Memory B cell (primary cell): ENCODE results near the gene LATS1.

Source experiments
- ATAC-seq: fragments of 150-1000 bp; cut with Tn5 transposase; 2 replicates; pipeline ENCODE4 v1.10.0; 2021; ENCODE audit warnings: low read depth, mild to moderate bottlenecking, moderate library complexity
- DNase-seq, 2 donors: peaks; one replicate each; pipeline ENCODE4 v3.0.0; 2022; ENCODE audit warnings: low spot score in 2 of 2
- H3K27ac Mint-ChIP-seq: one replicate; pipeline ENCODE4 v1.8.0; 2022; ENCODE audit warnings: mild to moderate bottlenecking, moderate library complexity, mixed read lengths
- H3K27me3 Mint-ChIP-seq: one replicate; pipeline ENCODE4 v1.8.0; 2022; ENCODE audit warnings: mixed read lengths
- H3K36me3 Mint-ChIP-seq: one replicate; pipeline ENCODE4 v1.8.0; 2022; ENCODE audit warnings: mild to moderate bottlenecking, mixed read lengths
- H3K4me1 Mint-ChIP-seq: one replicate; pipeline ENCODE4 v1.8.0; 2022; ENCODE audit warnings: mixed read lengths
- H3K4me3 Mint-ChIP-seq: one replicate; pipeline ENCODE4 v1.8.0; 2022; ENCODE audit warnings: mild to moderate bottlenecking, moderate library complexity, mixed read lengths
- H3K9me3 Mint-ChIP-seq: one replicate; pipeline ENCODE4 v1.8.0; 2022; ENCODE audit warnings: mixed read lengths

Gene LATS1

GRCh38 chr6:149660028-149660427 lies 57.9 kb downstream of the LATS1 start:
- Mint-ChIP-seq H3K9me3 (no peaks in the 10 kb centered on the region), H3K4me1 (no peaks in the 10 kb centered on the region), H3K4me3 (no peak overlapping the region), H3K36me3 (peaks cover 18% of the 10 kb centered on the region), H3K27ac (no peak overlapping the region), H3K27me3 (no peaks in the 10 kb centered on the region)
- DNase-seq (no peak), ATAC-seq (no peak)

DNA sequence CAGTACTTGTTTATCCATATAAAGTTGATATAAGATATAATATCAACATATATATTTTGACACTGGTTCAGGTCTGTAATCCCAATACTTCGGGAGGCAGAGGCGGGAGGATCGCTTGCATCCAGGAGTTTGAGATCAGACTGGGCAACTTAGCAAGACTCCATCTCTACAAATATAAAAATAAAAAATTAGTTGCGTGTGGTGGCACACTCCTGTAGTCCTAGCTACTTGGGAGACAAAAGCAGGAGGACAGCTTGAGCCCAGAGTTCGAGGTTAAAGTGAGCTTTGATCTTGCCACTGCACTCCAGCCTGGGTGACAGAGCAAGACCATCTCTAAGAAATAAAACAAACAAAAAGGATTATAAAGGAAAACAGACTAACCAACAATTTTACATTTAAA lies 60.5 kb downstream of the LATS1 start:
- Mint-ChIP-seq H3K9me3 (no peaks in the 10 kb centered on the region), H3K4me3 (no peak overlapping the region), H3K27ac (no peak overlapping the region), H3K27me3 (no peaks in the 10 kb centered on the region), H3K4me1 (no peaks in the 10 kb centered on the region), H3K36me3 (peaks cover 14% of the 10 kb centered on the region)
- ATAC-seq, result no peak
- DNase-seq, result no peak

DNA sequence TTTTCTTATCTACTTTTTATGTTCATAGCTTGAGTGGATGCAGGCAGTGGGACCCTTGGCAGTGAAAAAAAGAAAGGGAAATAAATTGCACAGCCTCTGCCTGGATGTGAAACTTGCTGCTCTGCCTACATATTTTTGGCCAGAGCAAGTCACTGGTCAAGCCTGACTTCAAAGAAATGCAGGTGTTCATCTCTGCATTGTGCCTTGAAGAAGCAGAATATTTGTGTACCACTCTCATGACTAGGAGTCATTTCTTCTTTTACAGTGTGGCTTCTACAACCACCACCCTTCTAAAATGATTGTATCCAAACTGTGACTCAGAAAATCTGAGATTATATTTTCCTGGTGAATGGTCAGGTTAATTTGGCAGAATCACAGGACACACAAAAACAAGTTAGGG lies 66.8 kb downstream of the LATS1 start:
- H3K27me3 Mint-ChIP-seq, result no peaks in the 10 kb centered on the region
- H3K27ac Mint-ChIP-seq, result peak overlapping the region; percentile 6
- no peak overlapping the region for H3K4me3 Mint-ChIP-seq
- no peak for DNase-seq
- H3K36me3 Mint-ChIP-seq, result peaks cover 2% of the 10 kb centered on the region
- H3K9me3 Mint-ChIP-seq, result no peaks in the 10 kb centered on the region
- peaks cover 12% of the 10 kb centered on the region for H3K4me1 Mint-ChIP-seq
- ATAC-seq, result no peak

DNA sequence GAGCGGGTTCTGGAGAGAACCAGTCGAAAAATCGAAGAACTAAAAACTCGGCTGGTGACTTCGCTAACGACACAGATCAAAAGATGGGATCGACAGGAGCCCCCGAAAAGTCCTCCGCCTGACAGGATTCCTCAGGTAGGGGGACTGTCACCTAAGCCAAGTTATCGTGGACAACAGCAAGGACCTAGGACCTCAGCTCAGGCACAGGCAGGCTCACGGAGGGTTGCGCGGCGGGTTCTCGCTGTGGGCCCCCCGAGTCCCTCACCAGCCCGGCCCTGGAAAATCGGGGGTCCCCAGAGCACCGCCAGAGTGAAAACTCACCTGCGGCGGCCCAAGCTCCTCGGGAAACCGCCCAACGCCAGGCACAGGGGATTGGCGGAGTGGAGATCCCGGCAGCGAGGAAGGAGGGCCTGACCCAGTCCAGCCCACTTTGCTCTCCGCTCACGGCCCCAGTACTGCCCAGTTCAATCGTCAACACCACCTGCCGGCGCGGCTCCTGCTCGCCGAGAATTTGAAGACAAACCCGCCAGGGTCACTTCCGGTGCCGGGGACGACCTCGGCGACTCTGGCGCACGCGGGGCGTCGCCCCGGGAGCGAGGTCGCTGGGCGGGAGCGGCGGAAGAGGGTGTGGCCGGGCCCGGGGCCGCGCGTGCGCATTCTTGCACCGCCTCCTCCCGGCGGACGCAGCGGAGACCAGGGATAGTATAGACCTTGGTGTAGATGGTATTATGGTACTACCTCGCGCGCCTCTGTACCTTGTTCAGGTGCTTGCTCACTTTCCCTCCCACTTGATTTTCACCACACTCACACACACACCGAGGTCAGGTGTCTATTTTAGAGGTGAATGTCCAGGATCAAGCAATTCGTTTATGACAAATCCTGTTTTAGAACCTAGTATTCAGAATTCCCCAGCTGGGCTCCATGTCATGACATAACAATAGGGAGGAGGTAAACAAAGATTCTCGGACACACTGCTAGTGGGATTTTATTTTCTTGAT lies 69.5 kb downstream of the LATS1 start, which contains the start of gene KATNA1:
KATNA1 (minus strand) TSS at position 567 of the 998 bp plus-strand sequence. CDS start 10,167 bp downstream, outside the sequence.
- peak; percentile 93 for ATAC-seq
- peak; percentile 73 to 77 for DNase-seq
- Mint-ChIP-seq H3K4me1 (peaks cover 12% of the 10 kb centered on the region), H3K9me3 (no peaks in the 10 kb centered on the region), H3K4me3 (peak within 1 kb of the TSS; percentile 96), H3K36me3 (no peaks in the 10 kb centered on the region), H3K27me3 (no peaks in the 10 kb centered on the region), H3K27ac (peak within 1 kb of the TSS; percentile 83)

DNA sequence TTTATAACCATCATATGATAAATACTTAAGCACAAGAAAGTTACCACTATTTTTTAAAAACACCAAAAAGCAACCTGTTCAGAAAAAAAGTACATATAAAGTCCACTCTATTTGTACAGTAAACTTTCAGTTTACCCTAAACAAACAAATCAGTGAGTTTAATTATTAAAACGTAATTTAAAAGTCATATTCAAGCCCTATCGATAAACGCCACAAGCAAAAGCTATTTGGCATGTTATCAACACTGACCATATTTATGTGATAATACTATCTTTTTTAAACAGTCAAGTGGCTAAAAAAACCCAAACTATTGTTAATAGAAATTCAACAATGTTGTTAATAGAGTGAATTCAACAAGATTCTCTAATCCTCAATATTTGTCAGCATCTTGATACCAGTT lies 71.3 kb downstream of the LATS1 start:
- no peaks in the 10 kb centered on the region for H3K9me3 Mint-ChIP-seq
- peaks cover 14% of the 10 kb centered on the region for H3K4me1 Mint-ChIP-seq
- no peak overlapping the region for H3K4me3 Mint-ChIP-seq
- ATAC-seq (no peak), DNase-seq (no peak)
- no peak overlapping the region for H3K27ac Mint-ChIP-seq
- no peaks in the 10 kb centered on the region for H3K27me3 Mint-ChIP-seq
- H3K36me3 Mint-ChIP-seq, result no peaks in the 10 kb centered on the region

DNA sequence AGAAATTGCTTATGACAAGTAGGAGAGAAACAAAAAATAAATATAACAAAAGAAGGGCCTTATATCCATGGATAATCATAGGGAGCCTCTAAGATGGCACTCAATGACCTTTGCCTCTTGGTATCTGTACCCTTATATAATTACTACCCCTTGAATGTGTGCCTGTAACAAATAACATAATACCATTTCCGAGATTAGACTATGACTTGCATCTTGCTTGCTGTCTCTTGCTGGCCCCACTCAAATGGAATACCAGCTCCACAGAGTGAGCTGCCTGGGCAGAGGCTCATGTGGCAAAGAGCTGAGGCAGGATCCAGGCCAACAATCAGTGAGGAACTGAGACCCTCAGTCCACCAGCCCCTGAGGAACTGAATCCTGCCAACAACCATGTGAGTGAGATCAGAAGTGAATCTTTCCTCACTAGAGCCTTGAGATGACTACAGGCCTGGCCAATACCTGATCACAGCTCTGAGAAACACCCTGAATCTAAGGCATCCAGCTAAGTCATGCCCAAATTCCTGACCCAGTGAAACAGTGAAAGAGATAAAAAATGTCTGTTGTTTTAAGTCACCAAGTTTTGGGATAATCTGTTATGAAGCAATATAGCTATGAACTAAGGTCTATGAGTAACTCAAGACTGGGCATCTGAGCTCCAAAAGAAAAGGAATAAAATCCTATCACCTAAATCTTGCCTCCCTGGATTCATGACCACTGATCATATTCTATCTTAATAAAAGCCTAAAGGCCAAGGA lies 74.9 kb downstream of the LATS1 start:
- Mint-ChIP-seq H3K36me3 (peaks cover 6% of the 10 kb centered on the region), H3K27me3 (no peaks in the 10 kb centered on the region), H3K4me1 (peaks cover 11% of the 10 kb centered on the region), H3K9me3 (no peaks in the 10 kb centered on the region), H3K4me3 (no peak overlapping the region), H3K27ac (peak overlapping the region; percentile 22)
- no peak for ATAC-seq
- no peak for DNase-seq

- DNase-seq, result no peak
- no peak for ATAC-seq
- H3K27me3 Mint-ChIP-seq, result no peaks in the 10 kb centered on the region
- no peaks in the 10 kb centered on the region for H3K9me3 Mint-ChIP-seq
- no peak overlapping the region for H3K27ac Mint-ChIP-seq
- H3K36me3 Mint-ChIP-seq, result peaks cover 12% of the 10 kb centered on the region
- no peaks in the 10 kb centered on the region for H3K4me1 Mint-ChIP-seq
- H3K4me3 Mint-ChIP-seq, result no peak overlapping the region
These were observed 81.8 kb downstream of the LATS1 start for GRCh38 chr6:149636124-149636523.

GRCh38 chr6:149634315-149634714 lies 83.6 kb downstream of the LATS1 start:
- Mint-ChIP-seq H3K9me3 (no peaks in the 10 kb centered on the region), H3K4me3 (no peak overlapping the region), H3K27me3 (no peaks in the 10 kb centered on the region), H3K4me1 (peaks cover 1% of the 10 kb centered on the region), H3K36me3 (peaks cover 13% of the 10 kb centered on the region), H3K27ac (no peak overlapping the region)
- no peak for DNase-seq
- no peak for ATAC-seq

DNA sequence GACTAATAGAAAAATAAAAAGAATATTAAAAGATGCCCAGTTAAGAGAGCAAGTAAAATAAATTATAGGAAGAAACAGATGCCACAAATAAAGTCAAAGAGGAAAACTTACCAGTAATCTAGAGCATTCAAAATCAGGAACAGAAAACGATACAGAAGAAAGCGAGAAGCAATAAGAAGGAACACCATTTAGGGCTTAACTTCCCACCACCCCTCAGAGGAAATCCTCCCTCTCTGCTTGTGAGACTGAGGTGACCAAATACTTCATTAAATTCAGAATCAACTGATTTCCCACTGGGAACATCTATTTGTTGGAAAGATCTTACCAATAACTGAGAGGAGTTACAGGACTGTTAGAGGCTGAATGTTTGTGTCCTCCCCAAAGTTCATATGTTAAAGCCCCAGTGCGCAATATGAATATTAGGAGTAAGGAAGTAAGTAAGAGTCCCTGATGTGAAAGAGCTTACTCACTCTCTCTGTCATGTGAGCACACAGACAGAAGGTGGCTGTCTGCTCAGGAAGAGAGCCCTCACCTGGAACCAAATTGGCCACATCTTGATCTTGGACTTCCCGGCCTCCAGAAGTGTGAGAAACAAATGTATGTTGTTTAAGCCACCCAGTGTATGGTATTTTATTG lies 88.9 kb downstream of the LATS1 start:
- no peaks in the 10 kb centered on the region for H3K9me3 Mint-ChIP-seq
- DNase-seq (no peak), ATAC-seq (peak; percentile 88)

GRCh38 chr6:149627672-149628071 lies 90.2 kb downstream of the LATS1 start:
- Mint-ChIP-seq H3K9me3 (no peaks in the 10 kb centered on the region), H3K27me3 (no peaks in the 10 kb centered on the region), H3K4me3 (no peak overlapping the region), H3K36me3 (peaks cover 16% of the 10 kb centered on the region), H3K27ac (no peak overlapping the region), H3K4me1 (peaks cover 11% of the 10 kb centered on the region)
- DNase-seq (no peak), ATAC-seq (no peak)

More for the DNA sequence above, 88.9 kb downstream of the LATS1 start:
- Mint-ChIP-seq H3K27ac (peak overlapping the region; percentile 88), H3K4me3 (peak overlapping the region; percentile 22), H3K27me3 (no peaks in the 10 kb centered on the region), H3K36me3 (peaks cover 12% of the 10 kb centered on the region), H3K4me1 (peaks cover 11% of the 10 kb centered on the region)

DNA sequence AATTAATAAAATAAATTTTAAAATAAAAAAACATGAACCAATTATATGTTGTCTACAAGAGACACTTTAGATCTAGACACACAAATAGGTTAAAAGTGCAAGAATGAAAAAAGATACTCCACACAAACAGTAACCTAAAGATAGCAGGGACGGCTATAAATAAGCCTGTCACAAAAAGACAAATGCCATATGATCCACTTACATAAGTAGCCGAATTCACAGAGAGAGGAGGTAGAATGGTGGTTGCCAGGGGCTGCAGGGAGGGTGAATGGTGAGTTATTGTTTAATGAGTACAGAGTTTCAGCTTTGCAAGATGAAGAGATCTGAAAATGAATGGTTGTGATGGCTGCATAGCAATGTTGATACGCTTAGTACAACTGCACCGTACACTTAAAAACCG lies 102.1 kb downstream of the LATS1 start:
- ATAC-seq (no peak), DNase-seq (no peak)
- Mint-ChIP-seq H3K27me3 (no peaks in the 10 kb centered on the region), H3K4me3 (no peak overlapping the region), H3K27ac (no peak overlapping the region), H3K4me1 (peaks cover 8% of the 10 kb centered on the region), H3K36me3 (peaks cover 34% of the 10 kb centered on the region), H3K9me3 (no peaks in the 10 kb centered on the region)

DNA sequence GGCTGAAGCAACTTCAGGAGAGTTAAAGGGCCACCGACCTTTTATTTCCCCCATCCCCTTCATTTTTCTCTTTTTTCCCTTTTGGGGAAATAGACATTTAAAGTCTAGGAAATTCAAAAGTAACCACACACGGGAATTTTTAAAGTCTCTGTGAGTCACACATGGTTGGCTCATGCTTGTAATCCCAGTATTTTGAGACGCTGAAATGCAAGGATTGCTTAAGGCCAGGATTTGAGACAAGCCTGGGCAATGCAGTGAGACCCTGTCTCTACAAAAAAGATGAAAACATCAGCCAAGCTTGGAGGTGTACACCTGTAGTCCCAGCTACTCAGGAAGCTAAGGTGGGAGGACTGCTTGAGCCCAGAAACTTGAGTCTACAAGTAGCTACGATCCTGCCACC lies 103.6 kb downstream of the LATS1 start:
- Mint-ChIP-seq H3K4me1 (peaks cover 6% of the 10 kb centered on the region), H3K27me3 (no peaks in the 10 kb centered on the region), H3K9me3 (no peaks in the 10 kb centered on the region), H3K27ac (no peak overlapping the region), H3K36me3 (peaks cover 34% of the 10 kb centered on the region), H3K4me3 (no peak overlapping the region)
- no peak for DNase-seq
- ATAC-seq, result no peak

DNA sequence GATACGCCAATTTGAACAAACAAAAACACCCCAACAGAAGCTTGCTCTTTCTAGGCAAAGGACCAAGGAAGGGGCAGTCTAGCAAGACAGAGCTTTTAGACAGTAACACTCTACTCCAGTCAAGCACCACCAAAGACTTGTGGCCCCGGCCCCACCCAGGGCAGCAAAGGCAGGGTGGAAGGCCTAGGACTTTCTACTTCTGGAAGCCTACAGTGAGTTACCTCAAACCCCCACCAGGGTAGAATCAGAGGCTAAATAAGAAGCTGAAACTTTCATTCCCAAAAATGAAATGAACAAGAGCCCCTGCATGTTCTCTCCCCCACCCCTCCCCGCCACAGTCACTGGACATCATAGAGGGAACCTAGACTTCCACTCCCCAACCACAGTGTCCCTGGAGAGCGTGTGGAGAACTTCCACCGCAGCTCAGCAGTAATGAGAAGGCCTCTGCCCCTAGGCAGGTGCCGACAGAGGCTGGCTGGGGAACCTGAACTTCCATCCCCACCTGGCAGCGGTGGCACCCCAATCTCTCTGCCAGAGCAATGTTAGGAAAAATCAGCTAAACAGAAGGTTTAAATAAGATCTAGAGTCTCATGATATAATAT lies 109.4 kb downstream of the LATS1 start:
- H3K4me1 Mint-ChIP-seq, result peaks cover 6% of the 10 kb centered on the region
- H3K4me3 Mint-ChIP-seq, result no peak overlapping the region
- peak; percentile 67 for ATAC-seq
- no peak overlapping the region for H3K27ac Mint-ChIP-seq
- DNase-seq, result no peak
- peaks cover 14% of the 10 kb centered on the region for H3K36me3 Mint-ChIP-seq
- no peaks in the 10 kb centered on the region for H3K9me3 Mint-ChIP-seq
- no peaks in the 10 kb centered on the region for H3K27me3 Mint-ChIP-seq
